ENCODE data around the gene SYT8. TPM values are rescaled to one million over a fixed set of nuclear protein-coding genes. Genes with fewer than 3 reads are reported as not detected.

The SYT8 gene
- polyA plus RNA-seq, 1 donor from 2014 or later, result not detected

DNA sequence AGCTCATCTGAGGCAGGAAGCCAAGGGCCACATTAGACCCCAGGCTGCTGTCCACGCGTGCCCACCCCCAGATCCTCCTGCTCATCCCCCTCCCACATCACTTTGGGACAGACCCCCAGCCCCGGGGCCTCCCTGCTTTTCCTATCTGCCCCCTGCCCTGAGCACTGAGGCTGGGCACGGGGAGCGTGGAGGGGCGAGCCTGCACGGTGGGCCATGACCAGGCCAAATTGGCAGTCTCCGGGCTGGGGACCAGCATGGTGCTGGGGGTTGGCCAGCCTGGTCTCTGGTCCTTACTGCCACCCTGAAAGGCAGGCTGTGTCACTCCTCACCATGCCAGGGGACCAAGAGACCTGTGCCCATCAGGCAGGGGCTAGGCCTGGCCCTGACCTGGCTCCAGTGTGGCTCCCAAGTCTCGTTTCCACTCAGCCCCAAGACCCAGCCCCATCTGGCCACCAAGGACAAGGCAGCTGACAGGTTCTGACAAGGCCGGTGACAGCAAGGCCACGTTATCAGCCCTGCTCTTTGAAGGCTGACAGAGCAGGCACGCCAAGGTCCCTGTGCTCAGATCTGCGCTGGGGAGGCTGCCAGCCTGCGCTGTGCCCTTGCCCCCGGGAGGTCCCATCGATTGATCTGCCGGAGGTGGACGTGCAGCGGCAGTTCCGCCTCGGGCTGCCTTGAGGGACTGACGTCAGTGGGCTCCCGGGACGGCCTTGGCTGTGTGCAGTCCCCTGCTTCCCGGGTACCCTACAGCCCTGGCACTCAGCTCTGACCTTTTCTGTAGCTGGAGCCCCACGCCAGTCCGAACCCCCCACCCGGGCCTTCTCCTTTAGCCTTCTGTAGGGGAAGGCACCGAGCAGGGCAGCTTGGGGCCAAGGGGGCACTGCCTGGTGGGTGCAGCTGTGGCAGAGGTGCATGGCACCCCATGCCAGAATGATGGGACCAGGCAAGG is 7.6 kb downstream of the SYT8 start:
- no peak overlapping the region for H3K4me2 ChIP-seq (ENCODE audit: low read length)
- no peak overlapping the region for H2AFZ ChIP-seq (ENCODE audit: low read depth, low read length)
- no peaks in the 10 kb centered on the region for H3K79me2 ChIP-seq (replicated peaks; ENCODE audit: insufficient read depth, low read length)
- H3K9ac ChIP-seq (ENCODE audit: low read length), result no peak overlapping the region
- no peaks in the 10 kb centered on the region for H3K27me3 ChIP-seq (ENCODE audit: insufficient read depth, low read depth, low read length)
- H3K9me2 ChIP-seq (ENCODE audit: insufficient read depth, low read length), result no peaks in the 10 kb centered on the region
- no peaks in the 10 kb centered on the region for H4K20me1 ChIP-seq (ENCODE audit: insufficient read depth)
- TF ChIP-seq, protein P1, sequence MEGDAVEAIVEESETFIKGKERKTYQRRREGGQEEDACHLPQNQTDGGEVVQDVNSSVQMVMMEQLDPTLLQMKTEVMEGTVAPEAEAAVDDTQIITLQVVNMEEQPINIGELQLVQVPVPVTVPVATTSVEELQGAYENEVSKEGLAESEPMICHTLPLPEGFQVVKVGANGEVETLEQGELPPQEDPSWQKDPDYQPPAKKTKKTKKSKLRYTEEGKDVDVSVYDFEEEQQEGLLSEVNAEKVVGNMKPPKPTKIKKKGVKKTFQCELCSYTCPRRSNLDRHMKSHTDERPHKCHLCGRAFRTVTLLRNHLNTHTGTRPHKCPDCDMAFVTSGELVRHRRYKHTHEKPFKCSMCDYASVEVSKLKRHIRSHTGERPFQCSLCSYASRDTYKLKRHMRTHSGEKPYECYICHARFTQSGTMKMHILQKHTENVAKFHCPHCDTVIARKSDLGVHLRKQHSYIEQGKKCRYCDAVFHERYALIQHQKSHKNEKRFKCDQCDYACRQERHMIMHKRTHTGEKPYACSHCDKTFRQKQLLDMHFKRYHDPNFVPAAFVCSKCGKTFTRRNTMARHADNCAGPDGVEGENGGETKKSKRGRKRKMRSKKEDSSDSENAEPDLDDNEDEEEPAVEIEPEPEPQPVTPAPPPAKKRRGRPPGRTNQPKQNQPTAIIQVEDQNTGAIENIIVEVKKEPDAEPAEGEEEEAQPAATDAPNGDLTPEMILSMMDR (IDR thresholded peaks at IDR 0.05; ENCODE audit: poor library complexity, severe bottlenecking), result no peak
- no peak for TF ChIP-seq EZH2 (IDR thresholded peaks at IDR 0.05; ENCODE audit: borderline replicate concordance, insufficient read depth, low read length, poor library complexity, severe bottlenecking)
- TF ChIP-seq MXI1 (conservative IDR thresholded peaks at IDR 0.05; ENCODE audit: poor library complexity, severe bottlenecking), result no peak
- no peak for TF ChIP-seq RAD21 (conservative IDR thresholded peaks at IDR 0.05)
- TF ChIP-seq EP300 (conservative IDR thresholded peaks at IDR 0.05; ENCODE audit: poor library complexity, severe bottlenecking), result no peak
- no peak for TF ChIP-seq REST (IDR thresholded peaks at IDR 0.05; ENCODE audit: borderline replicate concordance)
- no peak for TF ChIP-seq SMC3 (conservative IDR thresholded peaks at IDR 0.05; ENCODE audit: poor library complexity)
- no peak for TF ChIP-seq TAF1 (IDR thresholded peaks at IDR 0.05; ENCODE audit: low read depth)
- no peak for TF ChIP-seq POLR2AphosphoS5 (IDR thresholded peaks at IDR 0.05)
- no peak overlapping the region for H3K4me3 ChIP-seq (ENCODE audit: low read length)
- no peaks in the 10 kb centered on the region for H3K9me3 ChIP-seq (ENCODE audit: low read length)
- no peaks in the 10 kb centered on the region for H3K36me3 ChIP-seq (ENCODE audit: insufficient read depth, low read length)
- H3K27ac ChIP-seq (ENCODE audit: low read length), result no peak overlapping the region
- H3F3A ChIP-seq (ENCODE audit: insufficient read depth, low read length, poor library complexity, severe bottlenecking), result no peaks in the 10 kb centered on the region

DNA sequence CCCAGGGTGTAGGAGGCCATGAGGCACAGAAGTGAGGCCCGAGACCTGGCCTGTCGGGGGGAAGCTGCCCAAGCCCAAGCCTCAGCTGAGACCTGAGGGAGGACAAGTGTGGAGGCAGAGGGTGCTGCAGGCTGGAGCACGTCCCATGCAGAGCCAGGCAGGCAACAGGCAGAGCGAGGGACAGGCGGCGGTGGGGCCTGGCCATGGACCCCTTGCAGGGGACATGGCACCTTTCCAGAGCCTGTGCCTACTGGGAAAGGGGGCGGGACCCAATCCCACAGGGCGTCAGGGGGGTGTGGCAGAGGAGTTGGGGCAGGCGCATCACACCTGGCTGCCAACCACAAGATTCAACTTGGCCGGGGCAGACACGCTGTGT is 8.3 kb downstream of the SYT8 start:
- H3K9me2 ChIP-seq (ENCODE audit: insufficient read depth, low read length), result no peaks in the 10 kb centered on the region
- no peaks in the 10 kb centered on the region for H4K20me1 ChIP-seq (ENCODE audit: insufficient read depth)
- H3F3A ChIP-seq (ENCODE audit: insufficient read depth, low read length, poor library complexity, severe bottlenecking), result no peaks in the 10 kb centered on the region
- H3K4me2 ChIP-seq (ENCODE audit: low read length), result no peak overlapping the region
- H3K27me3 ChIP-seq (ENCODE audit: insufficient read depth, low read depth, low read length), result no peaks in the 10 kb centered on the region
- no peak for TF ChIP-seq SMC3 (conservative IDR thresholded peaks at IDR 0.05; ENCODE audit: poor library complexity)
- TF ChIP-seq RAD21 (conservative IDR thresholded peaks at IDR 0.05), result no peak
- no peak for TF ChIP-seq EP300 (conservative IDR thresholded peaks at IDR 0.05; ENCODE audit: poor library complexity, severe bottlenecking)
- TF ChIP-seq EZH2 (IDR thresholded peaks at IDR 0.05; ENCODE audit: borderline replicate concordance, insufficient read depth, low read length, poor library complexity, severe bottlenecking), result no peak
- no peak for TF ChIP-seq TAF1 (IDR thresholded peaks at IDR 0.05; ENCODE audit: low read depth)
- no peak for TF ChIP-seq POLR2AphosphoS5 (IDR thresholded peaks at IDR 0.05)
- no peak for TF ChIP-seq MXI1 (conservative IDR thresholded peaks at IDR 0.05; ENCODE audit: poor library complexity, severe bottlenecking)
- TF ChIP-seq REST (IDR thresholded peaks at IDR 0.05; ENCODE audit: borderline replicate concordance), result no peak
- TF ChIP-seq, protein P1 (IDR thresholded peaks at IDR 0.05; ENCODE audit: poor library complexity, severe bottlenecking), result no peak
- H3K36me3 ChIP-seq (ENCODE audit: insufficient read depth, low read length), result no peaks in the 10 kb centered on the region
- H3K27ac ChIP-seq (ENCODE audit: low read length), result no peak overlapping the region
- H3K9me3 ChIP-seq (ENCODE audit: low read length), result no peaks in the 10 kb centered on the region
- H3K79me2 ChIP-seq (replicated peaks; ENCODE audit: insufficient read depth, low read length), result no peaks in the 10 kb centered on the region
- H3K9ac ChIP-seq (ENCODE audit: low read length), result no peak overlapping the region
- H2AFZ ChIP-seq (ENCODE audit: low read depth, low read length), result no peak overlapping the region
- H3K4me3 ChIP-seq (ENCODE audit: low read length), result no peak overlapping the region

All from neural cell (in vitro differentiated cells).